ENCODE data around the gene UQCC2.

- TF ChIP-seq POLR2A (IDR thresholded peaks at IDR 0.05) (no peak), CTCF (IDR thresholded peaks at IDR 0.05) (no peak)
These were observed 30.6 kb upstream of the UQCC2 start for GRCh38 chr6:33742092-33742491.
